GM12878 (cell line): ENCODE data around the gene C1orf115. TPM values are rescaled to one million over a fixed set of nuclear protein-coding genes. Genes with fewer than 3 reads are reported as not detected.

ENCODE experiments used
- ATAC-seq: fragments of 200-7000 bp; cut with Tn5 transposase; 3 replicates; pipeline ENCODE4 v1.9.1; 2020; ENCODE audit warnings: mild to moderate bottlenecking, moderate library complexity
- BruUV-seq: library from RNA; stranded (reverse); fragments of 400-500 nt; replicated peaks from 2 replicates; lab custom pipeline; 2021; lab: Mats Ljungman, UMichigan
- CTCF ChIA-PET: fragments of 300-600 bp; sonication (Branson Sonifier 250); formaldehyde crosslinking; extraction: SDS; loops from one replicate; lab custom pipeline; 2021; ENCODE audit warnings: inconsistent platforms; lab: Yijun Ruan, JAX
- POLR2A ChIA-PET: fragments of 350-600 bp; formaldehyde crosslinking; extraction: SDS; loops from one replicate; lab custom pipeline; 2021; ENCODE audit warnings: inconsistent platforms; lab: Charles Lee
- RAD21 ChIA-PET: fragments of 300-600 bp; sonication (Branson Sonifier 250); formaldehyde crosslinking; loops from one replicate; lab custom pipeline; 2023; ENCODE audit warnings: antibody characterized with exemption; ENCODE audit not compliant: unreplicated experiment; lab: Charles Lee
- SMC1A ChIA-PET: fragments of 300-600 bp; sonication (Branson Sonifier 250); formaldehyde crosslinking; loops from one replicate; lab custom pipeline; 2023; ENCODE audit not compliant: unreplicated experiment, uncharacterized antibody; lab: Charles Lee
- DNase-seq: peaks from one replicate; pipeline ENCODE4 v3.0.0-alpha.2; 2011; ENCODE audit warnings: low read depth, low spot score
- FAIRE-seq: peaks from 3 replicates; lab custom pipeline; 2011; peaks lifted over from hg19 to GRCh38; lab: Jason Lieb, UNC
- H2AFZ ChIP-seq: 2 replicates; pipeline ENCODE4 v1.6.0; 2011; ENCODE audit warnings: low read depth, low read length, control low read depth; ENCODE audit not compliant: control insufficient read depth
- H3K27ac ChIP-seq: 2 replicates; pipeline ENCODE4 v1.5.1; 2011; ENCODE audit warnings: control low read depth; ENCODE audit not compliant: control insufficient read depth, insufficient read depth
- H3K27me3 ChIP-seq, 2 experiments: replicated peaks in 1 of 2; 2 replicates each; pipeline versions ENCODE4 v1.6.0 to v1.6.1; 2011; ENCODE audit warnings: low read length in 1 of 2; ENCODE audit not compliant: control insufficient read depth in 2 of 2, insufficient read depth in 2 of 2
- H3K36me3 ChIP-seq, 2 experiments: 2 replicates each; pipeline ENCODE4 v1.5.1; 2011; ENCODE audit warnings: low read length in 1 of 2; ENCODE audit not compliant: control insufficient read depth in 2 of 2, insufficient read depth in 2 of 2
- H3K4me1 ChIP-seq: 2 replicates; pipeline ENCODE4 v1.6.1; 2011; ENCODE audit warnings: mild to moderate bottlenecking, low read length, moderate library complexity, mixed read lengths; ENCODE audit not compliant: control insufficient read depth, insufficient read depth
- H3K4me2 ChIP-seq: 2 replicates; pipeline ENCODE4 v1.6.0; 2011; ENCODE audit warnings: control low read depth; ENCODE audit not compliant: control insufficient read depth, insufficient read depth
- H3K4me3 ChIP-seq: fragments of 200-600 bp; sonication (generic); 2 replicates; pipeline ENCODE4 v1.5.1; 2016
- H3K79me2 ChIP-seq: 2 replicates; pipeline ENCODE4 v1.6.0; 2011; ENCODE audit warnings: low read length; ENCODE audit not compliant: control insufficient read depth, insufficient read depth
- H3K9ac ChIP-seq: 2 replicates; pipeline ENCODE4 v1.8.0; 2011; ENCODE audit warnings: low read length, control low read depth, mixed read lengths; ENCODE audit not compliant: control insufficient read depth, insufficient read depth
- H3K9me3 ChIP-seq: replicated peaks from 3 replicates; pipeline ENCODE4 v1.5.1; 2011; ENCODE audit warnings: mild to moderate bottlenecking, low read length; ENCODE audit not compliant: control insufficient read depth, insufficient read depth
- H4K20me1 ChIP-seq: 2 replicates; pipeline ENCODE4 v1.6.0; 2011; ENCODE audit not compliant: control insufficient read depth, insufficient read depth
- ATF2 ChIP-seq: IDR thresholded peaks from 2 replicates; pipeline ENCODE4 v1.6.1; 2012; ENCODE audit warnings: low read length, inconsistent platforms
- BACH1 ChIP-seq: fragments of 450-650 bp; IDR thresholded peaks from 2 replicates; pipeline ENCODE4 v1.6.1; 2017; ENCODE audit warnings: mild to moderate bottlenecking, borderline replicate concordance
- GABPA ChIP-seq: IDR thresholded peaks from 2 replicates; pipeline ENCODE4 v1.6.1; 2014; ENCODE audit warnings: antibody characterized with exemption, low read depth, mild to moderate bottlenecking, inconsistent platforms
- HDAC6 ChIP-seq: fragments of 200-600 bp; sonication (generic); IDR thresholded peaks from one replicate; pipeline ENCODE4 v1.8.0; 2017; ENCODE audit warnings: antibody characterized with exemption; ENCODE audit not compliant: unreplicated experiment
- IKZF2 ChIP-seq, 2 experiments: fragments of 450-650 bp; IDR thresholded peaks; 2 replicates each; pipeline ENCODE4 v1.6.1; 2017; ENCODE audit warnings: mild to moderate bottlenecking in 2 of 2, moderate library complexity in 2 of 2
- PML ChIP-seq: IDR thresholded peaks from 2 replicates; pipeline ENCODE4 v1.6.1; 2012; ENCODE audit warnings: low read length, inconsistent platforms
- POU2F2 ChIP-seq: IDR thresholded peaks from 3 replicates; pipeline ENCODE4 v1.6.1; 2011; ENCODE audit warnings: low read depth, mild to moderate bottlenecking, low read length, borderline replicate concordance
- SMAD5 ChIP-seq: IDR thresholded peaks from 2 replicates; pipeline ENCODE4 v1.6.1; 2016; ENCODE audit warnings: antibody characterized with exemption, low read depth
- STAT3 ChIP-seq: IDR thresholded peaks from 2 replicates; pipeline ENCODE4 v1.6.1; 2011; ENCODE audit warnings: low read depth, low read length, improper control_type of control experiment
- TAF1 ChIP-seq: IDR thresholded peaks from 2 replicates; pipeline ENCODE4 v1.6.1; 2011; ENCODE audit warnings: mild to moderate bottlenecking, low read depth, low read length, borderline replicate concordance
- ZBED1 ChIP-seq: IDR thresholded peaks from 2 replicates; pipeline ENCODE4 v1.6.1; 2016; ENCODE audit warnings: borderline replicate concordance
- ZNF207 ChIP-seq: fragments of 450-650 bp; IDR thresholded peaks from 2 replicates; pipeline ENCODE4 v1.6.1; 2014; ENCODE audit warnings: antibody characterized with exemption, mild to moderate bottlenecking, borderline replicate concordance
- WGBS: methylation state at CpG from one replicate; pipeline ENCODE4 v1.1.6; 2016; ENCODE audit warnings: low lambda C conversion rate; ENCODE audit not compliant: insufficient replicate concordance, insufficient coverage; ENCODE audit errors: missing lambda C conversion rate; 5-methylcytosine and 5-hydroxymethylcytosine counted together
- in situ Hi-C: fragments of 300-500 bp; cut with MboI; formaldehyde crosslinking; loops from 9 replicates; pipeline ENCODE4 v1.14.3; 2018; ENCODE audit warnings: mixed read lengths
- intact Hi-C: fragments of 100-400 bp; cut with micrococcal nuclease; formaldehyde crosslinking; loops from one replicate; pipeline ENCODE4 v1.14.2; 2022; ENCODE audit not compliant: unreplicated experiment
- polyA plus RNA-seq, 11 experiments: library from polyadenylated mRNA; depleted of rRNA in 4 of 11; unstranded in 6 of 11; stranded (reverse) in 5 of 11; fragments of >200 nt; fragmentation: Nextera tagmentation in 4 of 11; fragmentation: Illumina TruSeq in 1 of 11; extraction: Ambion mirVana in 4 of 11; extraction: Trizol in 1 of 11; gene quantifications; 1 replicate in 1 of 11; 2 replicates in 10 of 11; pipeline versions ENCODE4 v1.2.1 to v1.2.3, GENCODE V29; 2011 to 2016; ENCODE audit warnings: inconsistent platforms in 2 of 11, missing spikeins in 2 of 11, low read depth in 1 of 11
- total RNA-seq, 4 experiments: library from RNA; depleted of rRNA in 3 of 4; stranded (reverse); fragments of >200 nt in 3 of 4; fragmentation: Illumina TruSeq in 1 of 4; extraction: Trizol in 1 of 4; gene quantifications; 2 replicates each; pipeline versions ENCODE4 v1.2.1 to v1.2.3, GENCODE V29; 2013 to 2021
- TF ChIP-seq, protein P1 (sequence below): fragments of 450-650 bp; IDR thresholded peaks from 2 replicates; pipeline ENCODE4 v1.6.1; 2017; ENCODE audit warnings: mild to moderate bottlenecking, moderate library complexity

Gene C1orf115
- total and polyA plus RNA-seq, 10 of the 15 experiments (the other 5 are each of a cell fraction or from before 2014, with no cell fraction given) = 0.52 to 5.0 (median 4.1) TPM

- TF ChIP-seq, protein P1, sequence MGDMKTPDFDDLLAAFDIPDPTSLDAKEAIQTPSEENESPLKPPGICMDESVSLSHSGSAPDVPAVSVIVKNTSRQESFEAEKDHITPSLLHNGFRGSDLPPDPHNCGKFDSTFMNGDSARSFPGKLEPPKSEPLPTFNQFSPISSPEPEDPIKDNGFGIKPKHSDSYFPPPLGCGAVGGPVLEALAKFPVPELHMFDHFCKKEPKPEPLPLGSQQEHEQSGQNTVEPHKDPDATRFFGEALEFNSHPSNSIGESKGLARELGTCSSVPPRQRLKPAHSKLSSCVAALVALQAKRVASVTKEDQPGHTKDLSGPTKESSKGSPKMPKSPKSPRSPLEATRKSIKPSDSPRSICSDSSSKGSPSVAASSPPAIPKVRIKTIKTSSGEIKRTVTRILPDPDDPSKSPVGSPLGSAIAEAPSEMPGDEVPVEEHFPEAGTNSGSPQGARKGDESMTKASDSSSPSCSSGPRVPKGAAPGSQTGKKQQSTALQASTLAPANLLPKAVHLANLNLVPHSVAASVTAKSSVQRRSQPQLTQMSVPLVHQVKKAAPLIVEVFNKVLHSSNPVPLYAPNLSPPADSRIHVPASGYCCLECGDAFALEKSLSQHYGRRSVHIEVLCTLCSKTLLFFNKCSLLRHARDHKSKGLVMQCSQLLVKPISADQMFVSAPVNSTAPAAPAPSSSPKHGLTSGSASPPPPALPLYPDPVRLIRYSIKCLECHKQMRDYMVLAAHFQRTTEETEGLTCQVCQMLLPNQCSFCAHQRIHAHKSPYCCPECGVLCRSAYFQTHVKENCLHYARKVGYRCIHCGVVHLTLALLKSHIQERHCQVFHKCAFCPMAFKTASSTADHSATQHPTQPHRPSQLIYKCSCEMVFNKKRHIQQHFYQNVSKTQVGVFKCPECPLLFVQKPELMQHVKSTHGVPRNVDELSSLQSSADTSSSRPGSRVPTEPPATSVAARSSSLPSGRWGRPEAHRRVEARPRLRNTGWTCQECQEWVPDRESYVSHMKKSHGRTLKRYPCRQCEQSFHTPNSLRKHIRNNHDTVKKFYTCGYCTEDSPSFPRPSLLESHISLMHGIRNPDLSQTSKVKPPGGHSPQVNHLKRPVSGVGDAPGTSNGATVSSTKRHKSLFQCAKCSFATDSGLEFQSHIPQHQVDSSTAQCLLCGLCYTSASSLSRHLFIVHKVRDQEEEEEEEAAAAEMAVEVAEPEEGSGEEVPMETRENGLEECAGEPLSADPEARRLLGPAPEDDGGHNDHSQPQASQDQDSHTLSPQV = no peak
- TF ChIP-seq ATF2 (no peak), ZNF207 (no peak)
- TF ChIP-seq, all 136 proteins: peak for 0
Observed at GRCh38 chr1:220685879-220686278, 4.3 kb upstream of the C1orf115 start (continued).

- POLR2A ChIA-PET = no interaction called here
- SMC1A ChIA-PET = no interaction called here
- no peak for FAIRE-seq
- intact Hi-C loops (no loop called here), in situ Hi-C loops (loop anchor here (10.0 kb wide), 1 partner anchor 87 kb away; no protein-coding TSS in a partner anchor)
- no peaks in the 10 kb centered on the region for H3K79me2 ChIP-seq
- H3K27ac ChIP-seq = no peak overlapping the region
- no peak overlapping the region for H3K4me3 ChIP-seq
- no TSS peak for BruUV-seq
- no peak overlapping the region for H2AFZ ChIP-seq
- ATAC-seq = no peak
- no peaks in the 10 kb centered on the region for H3K36me3 ChIP-seq
- no peak for DNase-seq
- 0 out of 4 replicates have a peak, but pooled peaks cover 0 to 1% of the 10 kb centered on the region in 2 experiments for H3K27me3 ChIP-seq
- no peaks in the 10 kb centered on the region for H4K20me1 ChIP-seq
- TF ChIP-seq BACH1 (no peak), SMAD5 (no peak), GABPA (no peak), POU2F2 (no peak), PML (no peak), STAT3 (no peak), ZBED1 (no peak), TAF1 (no peak), IKZF2 (IDR thresholded peaks at IDR 0.05) (no peak), HDAC6 (no peak)
- no peaks in the 10 kb centered on the region for H3K4me1 ChIP-seq
- RAD21 ChIA-PET = no interaction called here
- WGBS = 75% methylated on average over 5 of the region's 5 CpGs
- H3K9ac ChIP-seq = no peak overlapping the region
- H3K9me3 ChIP-seq = no peaks in the 10 kb centered on the region
- CTCF ChIA-PET = no interaction called here
- H3K4me2 ChIP-seq = no peak overlapping the region
Observed at GRCh38 chr1:220687809-220688208, 2.4 kb upstream of the C1orf115 start.
